GM19099 (cell line): ENCODE measurements around the gene ACTR2.

Experiments
- POLR2A ChIP-seq: IDR thresholded peaks from 3 replicates; pipeline ENCODE4 v1.6.1; 2011; ENCODE audit warnings: low read depth; ENCODE audit not compliant: insufficient read length; ENCODE audit errors: extremely low read depth

ACTR2 gene

GRCh38 chr2:65214843-65215242 lies 12.8 kb upstream of the ACTR2 start:
- TF ChIP-seq POLR2A, result no peak

- TF ChIP-seq POLR2A, result no peak
These were observed 11.7 kb upstream of the ACTR2 start for GRCh38 chr2:65215946-65216345.

GRCh38 chr2:65220432-65221131 lies 7.0 kb upstream of the ACTR2 start:
- TF ChIP-seq POLR2A, result no peak

GRCh38 chr2:65227020-65227455 lies 593 bp upstream of the ACTR2 start:
- no peak for TF ChIP-seq POLR2A

GRCh38 chr2:65228263-65228750 lies 676 bp downstream of the ACTR2 start:
- no peak for TF ChIP-seq POLR2A

GRCh38 chr2:65231121-65231520 lies 3.5 kb downstream of the ACTR2 start:
- TF ChIP-seq POLR2A, result no peak

- no peak for TF ChIP-seq POLR2A
These were observed 4.4 kb downstream of the ACTR2 start for GRCh38 chr2:65231892-65232477.

- TF ChIP-seq POLR2A, result no peak
These were observed 5.0 kb downstream of the ACTR2 start for GRCh38 chr2:65232636-65233035.

GRCh38 chr2:65240657-65241056 lies 13.0 kb downstream of the ACTR2 start:
- no peak for TF ChIP-seq POLR2A

GRCh38 chr2:65252640-65253039 lies 25.0 kb downstream of the ACTR2 start:
- TF ChIP-seq POLR2A, result no peak

GRCh38 chr2:65255356-65255755 lies 27.7 kb downstream of the ACTR2 start:
- TF ChIP-seq POLR2A, result no peak

- no peak for TF ChIP-seq POLR2A
These were observed 28.4 kb downstream of the ACTR2 start for GRCh38 chr2:65256054-65256453.

- no peak for TF ChIP-seq POLR2A
These were observed 34.0 kb downstream of the ACTR2 start for GRCh38 chr2:65261676-65262075.

GRCh38 chr2:65263262-65263661 lies 35.6 kb downstream of the ACTR2 start:
- no peak for TF ChIP-seq POLR2A

GRCh38 chr2:65263986-65264385 lies 36.4 kb downstream of the ACTR2 start:
- no peak for TF ChIP-seq POLR2A
